Suppressor macrophage treated with lipopolysaccharide for 4 hours (primary cell): ENCODE measurements around the gene ILK.

Experiments
- DNase-seq: peaks from one replicate; pipeline ENCODE4 v3.0.0-alpha.2; 2020

ILK gene

GRCh38 chr11:6638429-6638828 lies 34.9 kb downstream of the ILK start:
- no peak for DNase-seq

- DNase-seq: no peak
Observed at GRCh38 chr11:6640036-6640984, 36.7 kb downstream of the ILK start.

- DNase-seq: no peak
Observed at GRCh38 chr11:6640985-6641701, 37.6 kb downstream of the ILK start.

- DNase-seq: no peak
Observed at GRCh38 chr11:6642957-6643356, 39.4 kb downstream of the ILK start.

GRCh38 chr11:6646071-6646470 lies 42.5 kb downstream of the ILK start:
- peak; percentile 30 for DNase-seq

- no peak for DNase-seq
Observed at GRCh38 chr11:6646576-6646917, 43.0 kb downstream of the ILK start.

GRCh38 chr11:6646918-6647679 lies 43.5 kb downstream of the ILK start:
- DNase-seq: peak; percentile 67

- no peak for DNase-seq
Observed at GRCh38 chr11:6647836-6648235, 44.3 kb downstream of the ILK start.

- peak; percentile 74 for DNase-seq
Observed at GRCh38 chr11:6648501-6648900, 44.9 kb downstream of the ILK start.

- DNase-seq: no peak
Observed at GRCh38 chr11:6650104-6650503, 46.5 kb downstream of the ILK start.

GRCh38 chr11:6650980-6651379 lies 47.4 kb downstream of the ILK start:
- DNase-seq: no peak

- no peak for DNase-seq
Observed at GRCh38 chr11:6652182-6652581, 48.6 kb downstream of the ILK start.

GRCh38 chr11:6653097-6653496 lies 49.5 kb downstream of the ILK start:
- DNase-seq: no peak

GRCh38 chr11:6653656-6654055 lies 50.1 kb downstream of the ILK start:
- DNase-seq: no peak

GRCh38 chr11:6654281-6655019 lies 50.9 kb downstream of the ILK start:
- no peak for DNase-seq

GRCh38 chr11:6655020-6655789 lies 51.6 kb downstream of the ILK start:
- DNase-seq: no peak

- DNase-seq: no peak
Observed at GRCh38 chr11:6655790-6656583, 52.4 kb downstream of the ILK start, which contains the start of gene DCHS1. TSS of gene DCHS1 (minus strand) at chr11:6655809. CDS start at chr11:6641613, 14,196 bp downstream.

GRCh38 chr11:6656584-6656915 lies 53.0 kb downstream of the ILK start:
- no peak for DNase-seq

- DNase-seq: no peak
Observed at GRCh38 chr11:6656936-6657335, 53.4 kb downstream of the ILK start.

- DNase-seq: no peak
Observed at GRCh38 chr11:6657346-6657745, 53.8 kb downstream of the ILK start.

- no peak for DNase-seq
Observed at GRCh38 chr11:6658647-6659046, 55.1 kb downstream of the ILK start.
